ENCODE results near the gene GSC2.

DNA sequence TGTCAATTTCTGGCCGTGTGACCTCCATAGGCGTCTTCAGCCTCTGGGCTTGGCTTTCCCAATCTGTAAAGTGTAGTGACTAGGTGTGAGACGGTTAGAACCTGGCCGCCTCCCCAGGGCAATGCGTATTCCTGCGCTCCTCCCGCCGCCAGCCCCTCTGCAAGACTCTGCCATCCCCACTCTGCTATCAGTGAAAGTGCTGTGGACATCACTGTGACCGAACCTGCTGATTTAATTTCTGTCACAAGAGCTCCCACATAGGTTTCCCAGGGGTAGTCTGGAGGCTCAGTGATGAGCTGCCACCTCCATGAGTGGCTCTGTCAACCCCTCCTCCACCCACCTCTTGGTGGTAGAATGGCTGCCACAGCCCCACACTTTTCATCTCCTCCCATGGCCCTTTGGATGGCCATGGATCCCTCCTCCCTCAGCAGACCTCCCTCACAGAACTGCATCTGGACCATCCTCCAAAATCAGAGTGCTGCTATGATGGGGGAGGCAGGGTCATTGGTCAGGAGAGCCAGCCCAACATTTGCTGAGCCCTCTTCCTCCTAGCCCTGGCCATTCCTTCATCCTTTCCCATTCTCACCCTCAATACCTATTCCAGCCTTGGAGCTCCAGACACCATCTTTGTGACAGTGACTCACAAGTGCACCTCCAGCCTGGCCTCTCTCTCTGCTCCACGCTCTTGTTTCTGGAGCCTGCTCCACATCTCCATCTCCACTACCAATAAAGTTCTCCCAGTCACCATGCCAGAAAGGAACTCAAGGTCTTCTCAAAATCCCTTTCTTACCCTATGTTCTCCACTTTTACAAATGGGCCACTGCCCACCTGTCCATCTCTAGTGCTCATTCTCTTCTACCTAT, 1.5 kb upstream of the GSC2 start:
- no peak for TF ChIP-seq EZH2 (IDR thresholded peaks at IDR 0.05)
- TF ChIP-seq, protein P1, sequence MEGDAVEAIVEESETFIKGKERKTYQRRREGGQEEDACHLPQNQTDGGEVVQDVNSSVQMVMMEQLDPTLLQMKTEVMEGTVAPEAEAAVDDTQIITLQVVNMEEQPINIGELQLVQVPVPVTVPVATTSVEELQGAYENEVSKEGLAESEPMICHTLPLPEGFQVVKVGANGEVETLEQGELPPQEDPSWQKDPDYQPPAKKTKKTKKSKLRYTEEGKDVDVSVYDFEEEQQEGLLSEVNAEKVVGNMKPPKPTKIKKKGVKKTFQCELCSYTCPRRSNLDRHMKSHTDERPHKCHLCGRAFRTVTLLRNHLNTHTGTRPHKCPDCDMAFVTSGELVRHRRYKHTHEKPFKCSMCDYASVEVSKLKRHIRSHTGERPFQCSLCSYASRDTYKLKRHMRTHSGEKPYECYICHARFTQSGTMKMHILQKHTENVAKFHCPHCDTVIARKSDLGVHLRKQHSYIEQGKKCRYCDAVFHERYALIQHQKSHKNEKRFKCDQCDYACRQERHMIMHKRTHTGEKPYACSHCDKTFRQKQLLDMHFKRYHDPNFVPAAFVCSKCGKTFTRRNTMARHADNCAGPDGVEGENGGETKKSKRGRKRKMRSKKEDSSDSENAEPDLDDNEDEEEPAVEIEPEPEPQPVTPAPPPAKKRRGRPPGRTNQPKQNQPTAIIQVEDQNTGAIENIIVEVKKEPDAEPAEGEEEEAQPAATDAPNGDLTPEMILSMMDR (IDR thresholded peaks at IDR 0.05) = no peak

All from neural progenitor cell (in vitro differentiated cells).